GM12873 (cell line): ENCODE measurements around the gene PRPF40A.

Experiments used
- CTCF ChIP-seq: IDR thresholded peaks from 2 replicates; pipeline ENCODE4 v1.5.1; 2012; ENCODE audit warnings: low read depth, mild to moderate bottlenecking, moderate library complexity, low read length, control low read depth; ENCODE audit not compliant: insufficient read depth; ENCODE audit errors: missing control alignments

PRPF40A gene

GRCh38 chr2:152630466-152630865 is 86.8 kb downstream of the PRPF40A start:
- no peak for TF ChIP-seq CTCF

- no peak for TF ChIP-seq CTCF
Measured at GRCh38 chr2:152629202-152629601, 88.1 kb downstream of the PRPF40A start.

- peak; percentile 60 for TF ChIP-seq CTCF
Measured at GRCh38 chr2:152627351-152627957, 89.8 kb downstream of the PRPF40A start.

GRCh38 chr2:152626911-152627339 is 90.3 kb downstream of the PRPF40A start:
- TF ChIP-seq CTCF = no peak

GRCh38 chr2:152624805-152625204 is 92.5 kb downstream of the PRPF40A start:
- TF ChIP-seq CTCF = no peak

GRCh38 chr2:152623775-152624174 is 93.5 kb downstream of the PRPF40A start:
- TF ChIP-seq CTCF = no peak

- no peak for TF ChIP-seq CTCF
Measured at GRCh38 chr2:152623076-152623740, 94.1 kb downstream of the PRPF40A start.
